Left renal pelvis (tissue), 4 donors: ENCODE data around the gene TSPEAR. TPM values are rescaled to one million over a fixed set of nuclear protein-coding genes. Genes with fewer than 3 reads are reported as not detected.
"Not testable (repeated sequence)": the region's sequence is repeated elsewhere in the genome, so short reads cannot be mapped to it uniquely, and the experiment has no call there.

Experiments
- DNase-seq, 4 donors: peaks; one replicate each; pipeline ENCODE4 v3.0.0-alpha.2; 2013; ENCODE audit warnings: low read depth in 4 of 4, low spot score in 3 of 4
- polyA plus RNA-seq, 4 donors: library from polyadenylated mRNA; unstranded; fragments of 120-200 nt; gene quantifications; one replicate each; pipeline ENCODE4 v1.2.1, GENCODE V29; 2013; ENCODE audit not compliant: insufficient read length in 4 of 4

TSPEAR gene
- polyA plus RNA-seq, 4 donors, result 0.08 to 1.1 (median 0.74) TPM

DNA sequence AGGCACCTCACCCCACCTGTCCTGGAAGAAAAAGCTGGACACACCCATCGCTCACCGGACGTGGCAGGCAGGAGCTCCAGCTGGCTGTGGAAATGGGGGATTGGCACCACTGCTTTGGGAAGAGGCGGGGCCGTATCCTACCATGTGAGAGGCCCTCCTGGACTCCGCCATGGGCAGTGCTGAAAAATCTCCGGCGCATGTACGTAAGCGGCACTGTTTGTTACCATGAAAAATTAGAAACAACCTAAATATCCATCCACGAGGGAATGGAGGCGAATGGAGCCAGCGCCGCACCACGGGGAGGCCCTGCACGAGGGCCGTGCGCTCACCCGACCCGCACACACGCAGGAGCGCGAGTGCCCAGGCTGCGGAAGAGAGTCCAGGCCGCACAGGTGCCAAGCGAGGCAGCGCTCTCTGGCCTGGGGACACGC, 96.4 kb downstream of the TSPEAR start:
- no peak for DNase-seq

GRCh38 chr21:44614161-44614631, 97.2 kb downstream of the TSPEAR start:
- DNase-seq, result no peak

GRCh38 chr21:44613386-44614155, 97.8 kb downstream of the TSPEAR start:
- no peak for DNase-seq

DNA sequence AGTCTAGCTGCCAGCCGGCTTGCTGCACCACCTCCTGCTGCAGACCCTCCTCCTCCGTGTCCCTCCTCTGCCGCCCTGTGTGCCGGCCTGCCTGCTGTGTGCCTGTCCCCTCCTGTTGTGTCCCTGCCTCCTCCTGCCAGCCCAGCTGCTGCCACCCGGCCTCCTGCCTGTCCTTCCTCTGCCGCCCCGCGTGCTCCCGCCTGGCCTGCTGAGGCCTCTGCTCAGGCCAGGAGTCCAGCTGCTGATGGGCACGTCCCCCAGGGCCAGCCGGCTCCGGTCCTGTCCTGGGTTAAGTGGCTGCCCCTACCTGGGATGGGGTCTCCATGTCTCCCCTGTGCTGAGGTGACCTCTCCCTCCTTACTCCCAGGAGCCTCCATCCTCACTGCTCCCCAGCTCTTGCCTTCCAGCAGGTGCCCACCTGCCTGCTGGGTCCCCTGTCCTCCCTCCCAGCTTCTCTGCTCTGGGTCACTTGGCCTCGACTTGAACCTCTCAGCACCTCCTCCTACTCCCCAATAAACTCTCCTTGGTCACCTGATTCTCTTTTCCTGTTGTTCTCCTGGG, 98.6 kb downstream of the TSPEAR start:
- no peak for DNase-seq

DNA sequence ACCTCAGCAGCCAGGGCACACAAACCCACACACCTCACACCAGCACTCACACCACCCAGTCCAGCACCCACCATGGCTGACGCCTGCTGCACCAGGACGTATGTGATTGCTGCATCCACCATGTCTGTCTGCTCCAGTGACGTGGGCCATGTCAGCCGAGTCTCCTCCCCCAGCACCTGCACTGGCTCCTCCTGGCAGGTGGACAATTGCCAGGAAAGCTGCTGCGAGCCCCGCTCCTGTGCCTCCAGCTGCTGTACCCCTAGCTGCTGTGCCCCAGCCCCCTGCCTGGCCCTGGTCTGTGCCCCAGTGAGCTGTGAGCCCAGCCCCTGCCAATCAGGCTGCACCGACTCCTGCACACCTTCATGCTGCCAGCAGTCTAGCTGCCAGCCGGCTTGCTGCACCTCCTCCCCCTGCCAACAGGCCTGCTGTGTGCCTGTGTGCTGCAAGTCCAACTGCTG, 99.3 kb downstream of the TSPEAR start, which contains the start of gene KRTAP10-8:
TSS of gene KRTAP10-8 (plus strand) at position 51 of the 458 bp plus-strand sequence. CDS start at position 73, 22 bp downstream.
- no peak for DNase-seq

DNA sequence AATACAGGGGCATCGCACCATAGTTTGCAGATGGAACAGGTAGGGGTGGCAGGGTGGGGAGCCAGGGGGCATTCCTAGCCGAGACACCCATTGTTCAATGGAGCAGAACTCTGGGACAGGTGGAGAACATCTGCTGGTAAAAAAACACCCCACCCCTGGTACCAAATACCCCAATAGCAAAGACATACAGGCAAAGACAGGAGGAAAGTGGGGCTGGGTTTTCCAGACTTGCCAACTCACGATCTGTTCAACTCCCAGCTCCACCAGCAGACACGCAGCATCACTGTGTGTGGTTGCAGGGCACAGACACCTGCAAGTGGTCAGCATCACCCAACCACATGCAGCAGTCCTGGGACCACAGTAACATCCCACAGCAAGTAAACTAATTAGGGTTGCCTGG, 99.8 kb downstream of the TSPEAR start:
- DNase-seq, result no peak

GRCh38 chr21:44610157-44610843, 101.1 kb downstream of the TSPEAR start:
- not testable (repeated sequence) for DNase-seq

DNA sequence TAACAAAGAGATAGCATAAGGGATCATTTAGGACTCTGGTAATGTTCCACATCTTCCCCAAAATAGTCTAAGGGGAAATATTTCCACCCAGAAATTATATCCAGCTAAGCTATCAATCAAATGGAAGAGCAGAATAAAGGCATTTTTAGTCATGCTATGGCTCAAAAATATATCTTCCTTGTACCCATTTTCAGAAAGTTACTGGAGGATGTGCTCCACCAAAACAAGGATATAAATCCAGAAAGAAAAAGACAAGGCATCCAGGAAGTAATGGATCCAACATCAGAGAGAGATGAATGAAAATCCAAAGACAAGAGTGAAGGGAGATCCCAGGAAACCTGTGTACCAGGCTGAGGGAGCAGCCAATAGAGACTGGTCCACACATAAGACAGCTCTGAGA, 102.2 kb downstream of the TSPEAR start:
- DNase-seq, result no peak

GRCh38 chr21:44606495-44606894, 104.9 kb downstream of the TSPEAR start:
- DNase-seq, result no peak

DNA sequence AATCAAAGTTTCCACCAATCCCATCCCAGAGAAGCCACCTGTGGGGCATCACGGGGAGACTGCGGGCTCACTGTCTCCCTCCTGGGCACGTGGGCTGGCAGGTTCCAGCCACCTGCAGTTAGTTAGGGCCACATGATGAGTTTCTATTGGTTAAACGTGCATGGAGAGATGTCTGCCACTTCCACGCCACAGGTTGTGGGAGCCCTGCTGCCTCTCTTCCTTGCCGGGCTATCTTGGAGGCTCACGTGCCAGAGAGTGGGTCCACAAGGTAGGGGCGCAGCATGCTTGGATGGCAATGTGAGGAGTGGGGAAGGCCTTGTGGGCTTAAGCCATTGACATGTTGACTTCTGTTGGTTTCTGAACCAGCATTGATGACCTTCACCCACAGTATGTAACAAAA, 107.5 kb downstream of the TSPEAR start:
- no peak for DNase-seq

DNA sequence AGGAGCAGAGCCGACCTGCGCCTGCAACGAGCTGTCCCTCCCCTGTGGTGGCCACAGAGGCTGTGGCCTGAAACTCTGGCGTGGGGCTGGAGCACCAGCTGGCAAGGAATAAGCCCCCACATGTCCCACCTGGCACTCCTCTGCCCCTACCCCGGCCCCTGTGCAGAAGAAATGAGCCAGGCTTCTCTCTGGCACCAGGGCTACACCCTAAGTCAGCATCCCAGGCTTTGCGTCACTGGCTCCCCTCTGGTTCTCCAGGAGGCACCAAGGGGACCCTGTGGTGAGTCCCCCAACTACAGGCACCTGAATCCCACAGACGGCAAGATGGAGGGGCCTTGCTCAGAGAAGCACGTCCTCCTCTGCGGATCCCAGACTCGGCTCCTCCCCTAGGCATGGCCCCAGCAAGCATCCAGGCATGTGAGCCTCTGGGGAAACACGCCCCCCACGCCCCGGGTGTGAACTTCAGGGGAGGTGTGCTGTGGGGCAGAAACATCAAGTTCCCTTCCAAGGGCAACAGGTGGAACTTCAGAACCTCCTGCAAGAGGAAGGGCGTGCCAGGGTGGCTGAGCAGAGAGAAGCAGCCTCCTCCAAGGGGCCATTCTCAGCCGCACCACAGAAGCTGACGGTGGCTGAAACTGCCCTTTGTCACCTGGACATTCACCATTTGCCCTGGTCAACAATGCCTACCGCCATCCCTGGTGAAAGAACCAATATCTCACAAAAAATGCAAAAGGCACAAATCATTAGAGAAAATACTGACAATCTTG, 108.1 kb downstream of the TSPEAR start:
- DNase-seq, result no peak

DNA sequence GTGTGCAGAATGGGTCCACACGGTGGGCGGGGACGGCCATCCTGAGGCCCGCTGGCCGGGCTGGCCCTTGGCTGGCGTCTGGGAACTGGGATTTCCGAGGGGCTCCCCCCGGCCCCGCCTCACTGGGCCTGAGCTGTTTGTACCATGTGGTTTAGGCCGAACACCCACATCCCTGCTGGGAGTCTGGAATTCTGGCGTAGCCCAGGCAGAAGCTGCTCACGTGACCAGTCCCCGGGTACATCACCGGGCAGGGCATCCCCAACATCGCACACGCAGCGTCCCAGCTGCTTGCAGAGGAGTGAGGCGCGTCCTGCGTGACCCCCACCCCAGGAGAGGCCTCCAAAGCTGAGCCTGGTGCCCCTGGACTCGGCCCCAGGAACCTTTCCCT, 108.9 kb downstream of the TSPEAR start:
- DNase-seq, result no peak

DNA sequence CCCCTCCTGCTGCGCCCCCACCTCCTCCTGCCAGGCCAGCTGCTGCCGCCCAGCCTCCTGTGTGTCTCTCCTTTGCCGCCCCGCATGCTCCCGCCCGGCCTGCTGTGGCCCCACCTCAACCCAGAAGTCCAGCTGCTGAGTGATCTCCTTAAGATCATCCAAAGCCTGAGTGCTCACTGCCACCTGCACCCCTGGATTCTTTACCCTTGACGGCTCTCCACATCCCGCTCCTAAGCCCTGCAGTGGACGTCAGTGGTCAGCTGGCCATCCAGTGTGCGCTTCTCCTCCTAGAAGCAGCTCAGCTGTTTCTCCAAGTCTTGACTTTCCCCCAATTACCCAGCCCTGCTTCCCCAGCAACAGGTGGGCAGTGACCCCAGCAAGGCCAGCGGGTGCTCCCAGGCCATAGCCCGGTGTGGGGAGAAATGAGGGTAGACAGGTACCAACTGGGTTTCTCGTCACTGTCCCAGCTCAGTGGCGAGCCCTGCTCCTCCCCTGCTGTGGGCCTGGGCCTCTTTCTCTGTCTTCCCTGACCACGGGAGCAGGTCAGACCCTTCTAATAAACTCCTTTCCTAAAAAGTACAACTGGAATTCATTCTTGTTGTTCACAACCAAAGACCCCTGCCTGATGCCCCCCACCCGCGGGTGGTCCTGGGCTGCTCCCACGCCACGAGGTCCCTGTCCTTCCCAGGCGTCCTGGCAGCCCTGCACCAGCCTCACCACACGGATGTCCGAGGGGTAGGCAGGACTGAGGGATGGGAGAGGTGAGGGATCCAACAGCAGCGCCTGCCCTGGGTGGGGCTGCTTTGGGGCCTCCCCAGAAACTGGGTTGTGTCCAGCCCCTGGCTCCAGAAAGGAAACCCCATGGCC, 109.5 kb downstream of the TSPEAR start:
- no peak for DNase-seq

DNA sequence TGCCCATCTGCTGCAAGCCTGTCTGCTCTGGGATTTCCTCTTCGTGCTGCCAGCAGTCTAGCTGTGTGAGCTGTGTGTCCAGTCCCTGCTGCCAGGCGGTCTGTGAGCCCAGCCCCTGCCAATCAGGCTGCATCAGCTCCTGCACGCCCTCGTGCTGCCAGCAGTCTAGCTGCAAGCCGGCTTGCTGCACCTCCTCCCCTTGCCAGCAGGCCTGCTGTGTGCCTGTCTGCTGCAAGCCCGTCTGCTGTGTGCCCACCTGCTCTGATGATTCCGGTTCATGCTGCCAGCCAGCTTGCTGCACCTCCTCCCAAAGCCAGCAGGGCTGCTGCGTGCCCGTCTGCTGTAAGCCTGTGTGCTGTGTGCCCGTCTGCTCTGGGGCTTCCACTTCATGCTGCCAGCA, 110.3 kb downstream of the TSPEAR start:
- DNase-seq, result not testable (repeated sequence)

DNA sequence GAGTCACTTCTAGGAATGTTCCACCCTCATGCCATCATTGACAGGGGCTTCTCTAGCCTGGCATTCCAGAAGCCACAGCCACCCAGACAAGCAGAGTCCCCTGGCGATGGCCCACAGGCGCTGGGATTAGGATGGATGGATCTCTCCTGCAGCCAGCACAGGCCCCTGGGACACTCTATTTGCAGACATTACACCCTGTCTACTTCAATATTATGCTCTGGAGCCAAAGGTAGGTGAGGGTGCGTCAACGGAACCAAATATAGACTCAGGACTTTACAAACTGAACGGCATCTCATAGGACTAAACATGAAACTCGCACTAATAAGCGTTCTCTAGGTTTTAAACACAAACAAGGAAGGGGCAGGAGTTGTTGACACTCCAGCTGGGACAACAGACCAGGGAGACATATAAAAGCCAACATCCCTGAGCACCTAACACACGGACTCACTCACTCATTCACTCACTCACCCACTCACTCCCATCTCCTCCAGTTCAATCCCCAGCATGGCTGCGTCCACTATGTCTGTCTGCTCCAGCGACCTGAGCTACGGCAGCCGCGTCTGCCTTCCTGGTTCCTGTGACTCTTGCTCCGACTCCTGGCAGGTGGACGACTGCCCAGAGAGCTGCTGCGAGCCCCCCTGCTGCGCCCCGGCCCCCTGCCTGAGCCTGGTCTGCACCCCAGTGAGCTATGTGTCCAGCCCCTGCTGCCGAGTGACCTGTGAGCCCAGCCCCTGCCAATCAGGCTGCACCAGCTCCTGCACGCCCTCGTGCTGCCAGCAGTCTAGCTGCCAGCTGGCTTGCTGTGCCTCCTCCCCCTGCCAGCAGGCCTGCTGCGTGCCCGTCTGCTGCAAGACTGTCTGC, 111.0 kb downstream of the TSPEAR start, which contains the start of gene KRTAP10-7:
TSS of gene KRTAP10-7 (plus strand) at position 480 of the 861 bp plus-strand sequence. CDS start at position 505, 25 bp downstream.
- not testable (repeated sequence) for DNase-seq

DNA sequence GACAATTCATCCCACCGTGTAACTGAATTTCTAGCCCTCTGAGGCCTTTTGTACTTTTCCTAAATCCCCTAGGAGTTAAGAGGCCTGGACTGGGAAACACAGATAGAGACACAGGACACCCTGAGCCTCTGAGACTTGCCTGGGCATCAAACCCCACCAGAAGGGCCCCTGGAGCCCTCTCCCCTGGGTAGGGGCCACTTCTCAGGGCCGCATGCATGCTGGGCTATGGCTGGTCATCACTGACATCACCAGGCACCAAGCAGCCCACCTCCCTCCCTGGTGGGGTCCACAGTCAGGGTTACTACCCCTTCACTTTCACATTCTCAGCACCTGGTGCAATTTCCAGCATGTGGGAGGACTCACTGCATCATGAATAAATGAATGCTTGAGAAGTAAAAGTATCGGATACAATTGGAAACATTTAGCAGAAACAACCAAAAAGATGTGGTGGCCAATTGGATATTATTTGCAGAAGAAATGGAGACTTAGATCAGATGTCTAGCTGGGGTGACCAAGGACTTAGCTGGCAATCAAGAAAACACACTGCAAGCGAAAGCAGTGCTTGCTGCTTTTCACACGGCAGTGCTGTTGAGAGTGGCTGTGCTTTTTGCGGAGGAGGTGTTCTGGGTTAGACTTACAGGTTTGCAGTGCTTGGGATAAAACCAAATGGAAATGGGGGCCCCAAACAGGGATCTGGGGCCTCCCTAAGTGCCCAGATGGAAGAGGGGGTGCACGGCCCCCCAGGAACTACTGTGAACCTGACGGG, 111.9 kb downstream of the TSPEAR start:
- no peak for DNase-seq

DNA sequence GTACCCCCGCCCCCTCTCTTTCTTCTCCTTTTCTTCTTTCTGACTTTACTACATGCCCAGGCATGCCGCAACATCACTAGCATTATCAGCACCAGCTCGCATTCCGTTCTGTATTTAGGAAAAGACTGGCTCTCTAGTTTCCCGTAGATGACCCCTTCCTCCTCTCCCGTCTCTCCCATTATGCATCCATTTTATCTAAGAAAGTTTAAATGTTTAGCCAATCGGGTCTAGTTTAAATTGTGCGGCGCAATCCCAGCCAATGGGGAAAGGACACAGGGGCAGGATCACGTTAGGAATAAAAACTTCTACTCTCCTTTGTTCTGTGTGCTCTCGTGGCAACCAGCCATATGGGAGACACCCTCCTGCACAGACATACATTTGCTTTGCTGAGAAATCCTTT, 113.3 kb downstream of the TSPEAR start:
- no peak for DNase-seq
